ENCODE measurements around the gene DGKI.

- TF ChIP-seq CTCF (conservative IDR thresholded peaks at IDR 0.05; ENCODE audit: low read depth, low read length) (no peak), CHD1 (IDR thresholded peaks at IDR 0.05; ENCODE audit: low read depth, low read length) (no peak), MXI1 (IDR thresholded peaks at IDR 0.05; ENCODE audit: borderline replicate concordance, low read depth, low read length) (no peak), BHLHE40 (IDR thresholded peaks at IDR 0.05; ENCODE audit: low read depth, low read length) (no peak), USF2 (IDR thresholded peaks at IDR 0.05; ENCODE audit: low read depth, low read length) (no peak), MAZ (IDR thresholded peaks at IDR 0.05; ENCODE audit: borderline replicate concordance, low read depth, low read length) (no peak)
These were observed 272.0 kb downstream of the DGKI start for GRCh38 chr7:137574812-137575211.
